GM21447 (cell line): ENCODE measurements around the gene ZNF24.
A peak's percentile ranks its signal among the peaks of the same experiment; 100 is the strongest.

Experiments used
- ATAC-seq: cut with Tn5 transposase; IDR thresholded peaks from one replicate; pipeline ENCODE4 v1.9.1; 2021; ENCODE audit not compliant: unreplicated experiment

Gene ZNF24

GRCh38 chr18:35343936-35344735, at the start of gene ZNF24:
ZNF24 (minus strand) TSS chr18:35344420; CDS start chr18:35340650, 3,770 bp downstream.
- ATAC-seq = peak; percentile 90

- ATAC-seq = no peak
These were observed 49.5 kb upstream of the ZNF24 start for GRCh38 chr18:35393716-35394115.

- no peak for ATAC-seq
These were observed 48.2 kb upstream of the ZNF24 start for GRCh38 chr18:35392375-35392774.

DNA sequence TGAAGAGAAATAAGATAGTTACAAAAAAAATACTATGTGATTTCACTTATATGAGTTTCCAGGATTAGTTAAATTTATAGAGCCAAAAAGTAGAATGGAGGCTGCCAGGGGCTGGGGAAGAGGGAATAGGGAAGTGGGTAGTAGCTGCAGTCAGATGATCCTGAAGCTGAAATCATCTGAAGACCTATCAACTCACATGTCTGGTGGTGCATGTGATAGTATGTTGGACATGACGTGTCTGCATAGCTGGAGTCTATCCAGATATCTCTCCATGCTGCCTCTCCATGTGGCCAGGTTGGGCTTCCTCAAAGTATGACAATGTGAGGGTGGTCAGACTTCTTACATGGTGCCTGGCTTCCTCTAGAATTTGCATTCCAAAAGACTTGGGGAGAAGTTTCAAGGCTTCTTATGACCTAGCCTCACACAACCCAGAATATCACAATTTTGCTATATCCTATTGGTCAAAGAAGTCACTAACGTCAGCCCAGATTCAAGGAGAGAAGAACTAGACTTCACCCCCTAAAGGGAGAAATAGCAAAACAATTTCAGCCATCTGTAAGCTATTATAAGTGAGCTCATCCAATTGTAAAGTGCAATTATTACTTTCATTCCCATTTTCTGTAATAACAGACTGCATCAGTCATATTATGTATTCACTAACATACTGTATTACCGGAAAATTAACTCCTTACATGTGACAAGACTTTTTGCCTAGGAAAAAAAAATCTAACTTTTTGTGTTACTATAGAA, 46.9 kb upstream of the ZNF24 start:
- ATAC-seq = no peak

DNA sequence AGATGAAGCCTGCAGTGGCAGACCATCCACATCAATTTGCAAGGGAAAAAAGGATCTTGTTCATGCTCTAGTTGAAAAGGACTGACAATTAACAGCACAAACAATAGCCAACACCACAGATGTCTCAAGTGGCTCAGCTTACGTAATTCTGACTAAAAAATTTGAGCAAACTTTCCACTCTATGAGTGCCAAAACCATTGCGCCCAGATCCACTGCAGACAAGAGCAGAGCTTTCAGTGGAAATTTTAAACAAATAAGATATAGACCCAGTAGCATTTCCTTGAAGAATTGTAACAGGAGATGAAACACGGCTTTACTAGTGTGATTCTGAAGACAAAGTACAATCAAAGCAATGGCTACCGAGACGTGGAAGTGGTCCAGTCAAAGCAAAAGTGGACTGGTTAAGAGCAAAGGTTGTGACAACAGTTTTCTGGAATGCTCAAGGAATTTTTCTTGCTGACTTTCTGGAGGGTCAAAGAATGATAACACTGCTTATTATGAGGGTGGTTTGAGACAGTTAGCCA, 44.9 kb upstream of the ZNF24 start:
- ATAC-seq = no peak

DNA sequence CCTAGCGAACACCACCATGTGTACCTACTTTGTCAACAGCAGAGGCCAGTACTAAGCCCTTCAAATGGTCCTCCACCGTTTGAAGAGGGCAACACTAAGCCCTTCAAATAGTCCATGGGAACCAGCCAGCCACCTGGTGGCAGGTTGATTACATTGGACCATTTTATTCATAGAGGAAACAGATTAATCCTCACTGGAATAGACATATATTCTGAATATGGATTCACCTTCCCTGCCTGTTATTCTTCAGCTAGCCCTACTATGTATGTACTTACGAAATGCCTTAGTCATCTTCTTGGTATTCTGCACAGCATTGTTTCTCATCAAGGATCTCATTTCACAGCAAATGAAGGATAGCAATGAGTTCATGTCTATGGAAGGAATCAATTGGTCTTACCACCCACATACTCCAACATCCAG, 42.9 kb upstream of the ZNF24 start:
- ATAC-seq = no peak

DNA sequence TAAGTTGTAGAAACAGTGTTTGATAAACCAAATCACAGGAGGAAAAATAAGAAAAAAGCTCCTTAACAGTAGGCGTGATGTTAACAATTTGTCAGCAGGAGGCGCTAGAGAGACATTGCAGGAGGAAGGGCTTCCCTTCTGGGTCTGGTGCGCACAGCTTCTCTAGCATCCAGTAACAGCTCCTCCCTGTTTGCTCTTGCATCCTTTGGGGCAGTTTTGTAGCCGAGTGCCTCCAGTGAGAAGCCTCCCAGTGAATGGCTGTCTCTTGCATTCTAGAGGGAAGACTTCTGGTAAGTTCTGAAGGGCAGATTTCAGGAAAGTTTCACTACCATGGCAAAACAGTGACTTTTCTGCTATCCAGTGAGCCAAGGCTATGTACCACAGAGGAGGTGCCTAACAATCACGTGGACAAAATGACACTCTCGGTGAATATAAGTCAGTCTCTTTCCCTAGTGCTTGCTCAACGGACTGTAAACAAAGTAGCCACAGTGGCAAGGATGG, 42.4 kb upstream of the ZNF24 start:
- ATAC-seq = peak; percentile 74

- ATAC-seq = no peak
These were observed 38.9 kb upstream of the ZNF24 start for GRCh38 chr18:35383136-35383535.

GRCh38 chr18:35379421-35379820, 35.2 kb upstream of the ZNF24 start:
- ATAC-seq = no peak

- no peak for ATAC-seq
These were observed 34.3 kb upstream of the ZNF24 start for GRCh38 chr18:35378574-35378896.

GRCh38 chr18:35377875-35378573, 33.8 kb upstream of the ZNF24 start:
- ATAC-seq = no peak

GRCh38 chr18:35376742-35377695, 32.8 kb upstream of the ZNF24 start, which contains the start of gene ZNF396:
ZNF396 (minus strand) TSS chr18:35377337; CDS start chr18:35374292, 3,045 bp downstream.
- ATAC-seq = peak; percentile 81

DNA sequence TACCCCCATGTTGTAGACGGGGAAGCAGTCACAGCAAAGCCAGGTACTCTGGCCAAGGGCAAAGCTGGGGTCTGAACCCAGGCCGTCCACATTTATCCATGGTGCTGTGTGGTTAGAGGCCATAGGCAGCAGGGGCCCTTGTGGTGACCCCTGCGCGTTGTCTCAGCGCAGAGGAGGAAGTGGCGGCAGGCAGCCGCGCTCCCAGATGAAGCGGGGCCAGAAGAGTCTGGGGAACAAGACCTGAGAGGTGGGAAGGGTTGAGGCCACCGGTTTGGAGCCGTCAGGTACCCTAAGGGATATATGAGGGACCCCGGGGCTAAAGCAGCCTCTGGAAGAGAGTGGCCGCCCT, 32.1 kb upstream of the ZNF24 start:
- peak; percentile 68 for ATAC-seq

DNA sequence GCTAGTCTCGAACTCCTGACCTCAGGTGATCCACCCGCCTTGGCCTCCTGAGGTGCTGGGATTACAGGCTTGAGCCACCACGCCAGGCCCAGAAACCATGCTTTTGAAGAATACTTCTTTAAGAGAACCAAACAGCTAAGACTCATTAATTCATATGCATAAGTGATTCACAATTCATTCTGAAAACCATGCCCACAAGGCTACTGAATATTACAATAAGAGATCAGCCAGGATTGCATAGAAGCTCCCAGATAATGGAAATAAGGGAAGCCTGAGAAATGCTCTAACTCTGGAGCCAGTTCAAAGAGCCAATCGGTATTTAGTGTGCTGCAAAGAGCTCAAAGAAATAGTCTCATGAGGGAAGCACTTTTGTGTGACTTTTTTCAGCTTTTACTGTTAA, 30.5 kb upstream of the ZNF24 start:
- no peak for ATAC-seq

DNA sequence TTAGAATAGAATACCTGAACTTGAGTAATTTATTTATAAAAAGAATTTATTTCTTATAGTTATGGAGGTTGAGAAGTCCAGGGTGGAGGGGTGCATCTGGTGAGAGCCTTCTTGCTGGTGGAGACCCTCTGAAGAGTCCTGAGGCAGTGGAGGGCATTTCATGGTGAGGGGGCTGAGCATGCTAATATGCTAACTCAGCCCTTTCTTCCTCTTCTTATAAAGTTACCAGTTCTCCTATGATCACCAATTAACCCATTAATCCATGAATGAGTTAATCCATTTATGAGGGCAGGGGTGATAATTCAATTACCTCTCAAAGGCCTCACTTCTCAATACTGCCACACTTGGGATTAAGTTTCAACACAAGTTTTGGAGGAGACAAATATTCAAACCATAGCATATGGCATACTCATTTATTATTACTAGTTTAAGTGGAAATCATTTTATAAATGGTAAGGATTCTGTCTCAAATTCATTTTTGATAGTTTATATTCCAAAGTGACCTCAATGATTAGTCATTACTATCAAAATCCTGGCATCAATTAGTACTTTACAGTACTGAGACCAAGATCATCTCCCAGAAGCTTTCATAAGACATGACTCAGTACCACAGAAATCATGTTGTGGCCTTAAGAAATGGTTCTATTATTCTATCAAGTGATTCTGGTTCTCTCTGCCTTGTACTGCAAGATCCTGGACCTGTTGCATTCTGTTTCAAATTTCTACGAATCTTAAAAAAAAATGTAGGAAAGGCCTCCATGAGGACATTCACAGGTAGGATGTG, 27.4 kb upstream of the ZNF24 start:
- ATAC-seq = no peak

GRCh38 chr18:35369126-35369525, 24.9 kb upstream of the ZNF24 start:
- no peak for ATAC-seq

- no peak for ATAC-seq
These were observed 24.4 kb upstream of the ZNF24 start for GRCh38 chr18:35368595-35368994.

DNA sequence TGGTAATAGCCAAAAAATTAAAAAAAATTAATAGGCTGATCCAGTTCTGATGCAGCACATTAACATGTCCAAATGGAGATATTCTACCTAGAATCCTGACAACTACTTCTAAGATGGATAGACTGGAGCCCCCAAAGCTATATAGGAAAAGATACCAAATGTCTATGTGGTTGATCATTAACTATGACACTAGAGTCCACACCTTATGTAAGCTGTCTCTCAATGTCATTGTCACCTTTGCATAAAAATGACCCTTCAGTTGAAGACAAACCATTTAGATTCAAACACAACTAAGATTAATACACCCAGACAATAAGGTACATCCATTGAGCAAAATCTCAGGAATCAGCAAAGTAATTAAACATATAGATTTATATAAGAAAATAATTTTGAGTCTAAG, 18.3 kb upstream of the ZNF24 start:
- no peak for ATAC-seq

- ATAC-seq = no peak
These were observed 17.5 kb upstream of the ZNF24 start for GRCh38 chr18:35361570-35362321.
